GM19455 (cell line): ENCODE results near the gene PDP2.
"Not testable (repeated sequence)": the region's sequence is repeated elsewhere in the genome, so short reads cannot be mapped to it uniquely, and the experiment has no call there.

Experiments
- ATAC-seq: cut with Tn5 transposase; IDR thresholded peaks from one replicate; pipeline ENCODE4 v1.9.1; 2021; ENCODE audit not compliant: unreplicated experiment

PDP2 gene

GRCh38 chr16:66885491-66885890, 5.2 kb downstream of the PDP2 start:
- ATAC-seq = no peak

DNA sequence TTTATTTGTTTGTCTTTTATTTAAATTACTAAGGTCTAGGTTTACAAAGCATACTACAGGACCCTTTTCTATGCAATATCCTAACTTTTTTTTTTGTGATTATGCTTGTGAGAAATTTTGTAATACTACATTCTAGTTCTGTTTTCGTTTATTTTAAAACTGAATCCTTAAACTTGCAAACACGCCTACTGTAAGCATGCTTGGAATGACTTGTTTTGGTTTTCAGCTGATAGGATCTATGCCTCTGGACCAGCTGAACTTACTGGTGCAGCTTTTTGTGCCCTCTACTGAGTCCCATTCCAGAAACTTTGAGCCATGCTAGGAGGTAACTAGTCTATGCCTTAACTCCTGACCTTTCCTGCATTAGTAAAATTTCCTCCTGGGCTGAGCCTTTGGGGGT, 6.0 kb downstream of the PDP2 start:
- no peak for ATAC-seq

DNA sequence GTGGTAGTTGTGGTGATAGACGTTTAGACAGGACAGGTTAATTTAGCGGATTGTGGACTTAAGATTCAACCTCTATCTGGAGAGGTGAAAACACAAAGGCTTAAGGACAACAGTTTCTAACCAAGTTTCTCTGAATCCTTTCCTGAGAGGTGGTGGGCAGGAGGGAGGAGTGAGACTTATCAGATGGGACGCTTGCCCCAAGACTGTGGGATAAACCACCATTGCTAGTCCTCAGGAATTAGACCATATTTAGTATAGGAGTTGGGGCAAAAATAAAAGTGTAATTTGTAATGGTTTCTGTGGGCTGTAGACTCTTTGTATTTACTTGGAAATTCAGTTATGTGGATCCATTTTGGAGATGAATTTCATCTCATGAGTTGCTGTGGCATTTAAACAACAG, 6.6 kb downstream of the PDP2 start:
- no peak for ATAC-seq

- ATAC-seq = no peak
Measured at GRCh38 chr16:66888647-66889615, 8.6 kb downstream of the PDP2 start.

- ATAC-seq = no peak
Measured at GRCh38 chr16:66889622-66890021, 9.3 kb downstream of the PDP2 start.

- no peak for ATAC-seq
Measured at GRCh38 chr16:66890799-66891198, 10.5 kb downstream of the PDP2 start.

GRCh38 chr16:66891360-66891759, 11.0 kb downstream of the PDP2 start:
- no peak for ATAC-seq

DNA sequence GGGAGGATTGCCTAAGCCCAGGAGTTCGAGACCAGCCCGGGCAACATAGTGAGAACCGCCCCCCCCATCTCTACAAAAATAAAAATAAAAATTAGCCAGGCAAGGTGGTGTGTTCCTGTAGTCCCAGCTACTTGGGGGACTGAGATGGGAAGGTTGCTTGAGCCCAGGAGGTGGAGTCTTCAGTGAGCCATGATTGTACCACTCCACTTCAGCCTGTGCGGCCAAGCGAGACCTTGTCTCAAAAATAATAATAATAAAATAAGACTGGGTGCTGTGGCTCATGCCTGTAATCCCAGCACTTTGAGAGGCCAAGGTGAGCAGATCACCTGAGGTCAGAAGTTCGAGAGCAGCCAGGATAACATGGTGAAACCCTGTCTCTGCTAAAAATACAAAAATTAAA, 11.5 kb downstream of the PDP2 start:
- ATAC-seq = no peak

DNA sequence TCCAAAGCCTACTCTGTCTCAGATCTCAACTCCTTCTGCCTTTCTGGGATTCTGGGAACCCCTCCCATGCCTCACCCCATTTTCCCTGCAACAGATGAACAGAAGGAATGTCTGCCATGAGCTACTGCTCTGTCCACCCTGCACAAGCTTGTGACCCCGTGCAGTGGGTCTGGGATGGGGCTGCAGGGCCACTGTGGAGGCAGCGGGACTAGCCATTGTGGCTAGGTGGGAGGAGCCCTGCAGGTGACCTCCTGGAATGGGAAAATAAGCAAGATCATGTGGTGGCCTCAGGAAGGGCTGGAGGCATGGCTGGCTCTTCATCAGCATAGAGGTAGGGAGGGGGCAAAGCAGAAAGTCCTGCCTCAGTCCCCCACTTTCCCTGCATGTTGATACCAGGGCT, 13.7 kb downstream of the PDP2 start:
- ATAC-seq = no peak

GRCh38 chr16:66894948-66895688, 14.8 kb downstream of the PDP2 start:
- ATAC-seq = no peak

DNA sequence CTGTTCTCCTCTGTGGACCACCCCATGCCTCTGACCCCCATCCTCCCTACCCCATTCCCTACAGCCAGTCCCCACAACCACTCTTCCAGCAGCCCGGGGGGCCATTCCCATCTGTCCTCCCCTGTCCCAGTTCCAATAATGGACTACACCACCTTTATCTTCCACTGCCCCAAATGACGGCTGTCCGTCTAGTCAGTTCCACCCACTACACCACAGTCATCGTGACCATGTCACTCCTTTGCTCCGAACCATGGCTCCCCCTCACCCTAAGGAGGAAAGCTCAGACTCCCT, 15.3 kb downstream of the PDP2 start:
- no peak for ATAC-seq

GRCh38 chr16:66895999-66896398, 15.7 kb downstream of the PDP2 start:
- ATAC-seq = no peak

GRCh38 chr16:66896682-66897081, 16.4 kb downstream of the PDP2 start:
- not testable (repeated sequence) for ATAC-seq

GRCh38 chr16:66898207-66898606, 17.9 kb downstream of the PDP2 start:
- ATAC-seq = no peak

GRCh38 chr16:66898933-66899309, 18.6 kb downstream of the PDP2 start:
- ATAC-seq = no peak

- ATAC-seq = no peak
Measured at GRCh38 chr16:66899310-66899944, 19.1 kb downstream of the PDP2 start.

DNA sequence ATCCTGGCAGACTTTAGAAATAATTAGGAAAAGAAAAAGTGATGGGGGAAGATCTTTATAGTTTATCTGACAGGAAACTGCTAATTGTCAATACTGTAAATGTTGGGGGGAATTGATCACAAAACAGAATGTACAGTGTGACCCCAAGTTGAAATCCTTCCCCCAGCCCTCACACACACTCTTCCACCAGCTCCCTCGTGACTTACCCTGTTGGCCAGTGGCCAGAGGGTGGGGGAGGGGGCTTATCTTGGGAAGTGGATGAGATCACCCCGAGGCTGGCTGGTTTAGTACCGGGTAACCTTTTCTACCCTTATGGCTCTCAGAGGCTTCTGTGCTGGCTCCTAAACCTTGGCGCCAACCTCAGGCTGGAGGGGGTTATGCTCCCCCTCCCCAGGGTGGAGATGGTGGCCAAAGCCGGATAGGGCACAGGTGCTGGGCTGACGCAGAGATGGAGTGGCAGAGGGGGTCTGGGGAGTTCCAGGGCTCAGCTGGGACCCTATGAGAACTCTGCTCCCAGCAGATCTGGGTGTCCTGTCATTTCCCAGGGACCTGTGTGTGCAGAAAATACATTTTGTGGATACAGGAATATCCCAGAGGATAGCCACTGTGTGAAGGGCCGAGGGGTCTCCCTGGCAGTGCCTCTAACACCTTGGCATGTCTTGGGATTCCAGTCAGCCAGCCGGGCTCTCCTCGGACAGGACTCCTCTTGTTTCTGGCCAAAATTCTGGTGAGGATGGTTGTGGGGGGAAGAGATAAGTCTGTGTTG, 19.8 kb downstream of the PDP2 start:
- no peak for ATAC-seq

- no peak for ATAC-seq
Measured at GRCh38 chr16:66900721-66901441, 20.6 kb downstream of the PDP2 start.

DNA sequence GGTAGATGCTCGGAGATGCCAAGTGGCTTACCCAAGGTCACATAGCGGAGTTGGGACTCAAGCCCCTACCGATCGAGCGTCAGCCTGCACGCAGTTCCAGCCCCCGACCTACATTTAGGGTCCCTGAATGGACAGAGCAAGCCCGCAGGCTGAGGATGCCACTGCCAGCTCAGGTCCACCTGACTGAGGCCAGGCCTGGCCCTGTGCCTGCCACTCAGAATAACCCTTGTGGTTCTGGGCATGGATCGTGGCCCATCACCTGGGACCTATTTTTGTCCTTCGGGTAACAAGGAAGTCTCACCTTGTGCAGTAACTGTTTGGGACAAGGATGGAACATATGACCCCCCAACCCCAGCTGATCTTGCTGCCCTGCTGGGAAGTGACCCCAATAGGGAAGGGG, 21.3 kb downstream of the PDP2 start:
- ATAC-seq = no peak
